PFSK-1 (cell line): ENCODE data around the gene DPP6.

ENCODE experiments used
- FOXP2 ChIP-seq: optimal IDR thresholded peaks from 2 replicates; pipeline ENCODE3; 2011; ENCODE audit warnings: borderline replicate concordance, control low read depth, inconsistent platforms; ENCODE audit not compliant: insufficient read depth; ENCODE audit errors: extremely low read length, extremely low read depth
- POLR2AphosphoS5 ChIP-seq: IDR thresholded peaks from 2 replicates; pipeline ENCODE4 v1.6.1; 2012; ENCODE audit warnings: low read depth, mild to moderate bottlenecking, control low read depth, low read length, moderate library complexity
- SIN3A ChIP-seq: IDR thresholded peaks from 2 replicates; pipeline ENCODE4 v1.6.1; 2012; ENCODE audit warnings: mild to moderate bottlenecking, low read length, moderate library complexity, borderline replicate concordance; ENCODE audit not compliant: insufficient read depth
- TAF1 ChIP-seq: IDR thresholded peaks from 2 replicates; pipeline ENCODE4 v1.6.1; 2012; ENCODE audit warnings: low read length, control low read depth, borderline replicate concordance; ENCODE audit not compliant: insufficient read depth
- TF ChIP-seq, protein P1 (sequence below), 2 experiments: IDR thresholded peaks; 2 replicates each; pipeline versions ENCODE4 v1.6.1 to v1.8.0; 2011 to 2012; ENCODE audit warnings: low read depth in 2 of 2, low read length in 2 of 2, control low read depth in 1 of 2, inconsistent platforms in 1 of 2, mild to moderate bottlenecking in 1 of 2, moderate library complexity in 1 of 2; ENCODE audit not compliant: insufficient read depth in 1 of 2

Gene DPP6

GRCh38 chr7:154299736-154300135 is 247.5 kb downstream of the DPP6 start:
- TF ChIP-seq TAF1 (no peak), SIN3A (no peak), FOXP2 (no peak)

DNA sequence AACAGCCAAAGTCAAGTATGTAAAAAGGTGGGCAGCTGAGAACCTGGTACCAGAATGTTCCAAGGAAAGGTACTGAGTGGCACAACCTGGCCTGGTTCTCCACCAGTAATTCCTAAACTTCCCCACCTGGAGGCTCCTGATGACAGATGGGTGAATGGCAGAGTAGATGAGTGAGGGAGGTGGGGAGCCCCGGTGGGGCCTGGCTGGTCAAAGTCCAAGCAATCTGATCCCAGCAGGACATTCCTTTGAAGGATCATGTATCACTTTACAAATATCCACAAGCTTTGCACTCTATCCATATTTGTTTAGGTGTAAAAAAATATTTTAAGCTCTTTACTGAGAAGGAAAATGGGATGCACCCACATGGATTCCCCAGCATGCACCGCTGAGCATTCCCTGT is 250.2 kb downstream of the DPP6 start:
- no peak for TF ChIP-seq SIN3A
- no peak for TF ChIP-seq FOXP2
- TF ChIP-seq, protein P1, sequence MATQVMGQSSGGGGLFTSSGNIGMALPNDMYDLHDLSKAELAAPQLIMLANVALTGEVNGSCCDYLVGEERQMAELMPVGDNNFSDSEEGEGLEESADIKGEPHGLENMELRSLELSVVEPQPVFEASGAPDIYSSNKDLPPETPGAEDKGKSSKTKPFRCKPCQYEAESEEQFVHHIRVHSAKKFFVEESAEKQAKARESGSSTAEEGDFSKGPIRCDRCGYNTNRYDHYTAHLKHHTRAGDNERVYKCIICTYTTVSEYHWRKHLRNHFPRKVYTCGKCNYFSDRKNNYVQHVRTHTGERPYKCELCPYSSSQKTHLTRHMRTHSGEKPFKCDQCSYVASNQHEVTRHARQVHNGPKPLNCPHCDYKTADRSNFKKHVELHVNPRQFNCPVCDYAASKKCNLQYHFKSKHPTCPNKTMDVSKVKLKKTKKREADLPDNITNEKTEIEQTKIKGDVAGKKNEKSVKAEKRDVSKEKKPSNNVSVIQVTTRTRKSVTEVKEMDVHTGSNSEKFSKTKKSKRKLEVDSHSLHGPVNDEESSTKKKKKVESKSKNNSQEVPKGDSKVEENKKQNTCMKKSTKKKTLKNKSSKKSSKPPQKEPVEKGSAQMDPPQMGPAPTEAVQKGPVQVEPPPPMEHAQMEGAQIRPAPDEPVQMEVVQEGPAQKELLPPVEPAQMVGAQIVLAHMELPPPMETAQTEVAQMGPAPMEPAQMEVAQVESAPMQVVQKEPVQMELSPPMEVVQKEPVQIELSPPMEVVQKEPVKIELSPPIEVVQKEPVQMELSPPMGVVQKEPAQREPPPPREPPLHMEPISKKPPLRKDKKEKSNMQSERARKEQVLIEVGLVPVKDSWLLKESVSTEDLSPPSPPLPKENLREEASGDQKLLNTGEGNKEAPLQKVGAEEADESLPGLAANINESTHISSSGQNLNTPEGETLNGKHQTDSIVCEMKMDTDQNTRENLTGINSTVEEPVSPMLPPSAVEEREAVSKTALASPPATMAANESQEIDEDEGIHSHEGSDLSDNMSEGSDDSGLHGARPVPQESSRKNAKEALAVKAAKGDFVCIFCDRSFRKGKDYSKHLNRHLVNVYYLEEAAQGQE (IDR thresholded peaks at IDR 0.05; ENCODE audit: insufficient read depth in 1 of 2, low read depth in 2 of 2, low read length in 2 of 2) = no peak
- TF ChIP-seq POLR2AphosphoS5 = no peak
- no peak for TF ChIP-seq TAF1

DNA sequence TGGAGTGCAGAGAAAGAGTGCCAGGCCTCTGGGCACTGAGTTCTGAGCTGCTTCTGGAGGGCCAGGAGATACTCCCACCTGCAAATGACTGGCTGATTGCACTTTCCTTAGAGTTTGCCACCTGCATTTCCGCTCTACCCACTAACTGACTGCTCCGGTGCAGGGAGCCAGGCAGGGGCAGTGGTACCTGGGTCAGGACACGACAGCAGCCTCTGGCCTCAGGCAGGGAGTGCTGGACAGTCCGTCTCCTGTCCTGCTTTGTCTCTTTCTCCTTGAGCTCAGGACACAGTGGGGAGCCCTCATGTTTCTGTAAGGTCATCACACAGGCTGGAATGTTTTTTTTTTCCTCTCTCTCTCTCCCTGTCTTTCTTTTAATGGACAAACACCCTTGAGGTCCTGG is 252.0 kb downstream of the DPP6 start:
- TF ChIP-seq, protein P1 (IDR thresholded peaks at IDR 0.05; ENCODE audit: insufficient read depth in 1 of 2, low read depth in 2 of 2, low read length in 2 of 2) = no peak
- TF ChIP-seq FOXP2 (no peak), TAF1 (no peak), POLR2AphosphoS5 (no peak), SIN3A (no peak)

DNA sequence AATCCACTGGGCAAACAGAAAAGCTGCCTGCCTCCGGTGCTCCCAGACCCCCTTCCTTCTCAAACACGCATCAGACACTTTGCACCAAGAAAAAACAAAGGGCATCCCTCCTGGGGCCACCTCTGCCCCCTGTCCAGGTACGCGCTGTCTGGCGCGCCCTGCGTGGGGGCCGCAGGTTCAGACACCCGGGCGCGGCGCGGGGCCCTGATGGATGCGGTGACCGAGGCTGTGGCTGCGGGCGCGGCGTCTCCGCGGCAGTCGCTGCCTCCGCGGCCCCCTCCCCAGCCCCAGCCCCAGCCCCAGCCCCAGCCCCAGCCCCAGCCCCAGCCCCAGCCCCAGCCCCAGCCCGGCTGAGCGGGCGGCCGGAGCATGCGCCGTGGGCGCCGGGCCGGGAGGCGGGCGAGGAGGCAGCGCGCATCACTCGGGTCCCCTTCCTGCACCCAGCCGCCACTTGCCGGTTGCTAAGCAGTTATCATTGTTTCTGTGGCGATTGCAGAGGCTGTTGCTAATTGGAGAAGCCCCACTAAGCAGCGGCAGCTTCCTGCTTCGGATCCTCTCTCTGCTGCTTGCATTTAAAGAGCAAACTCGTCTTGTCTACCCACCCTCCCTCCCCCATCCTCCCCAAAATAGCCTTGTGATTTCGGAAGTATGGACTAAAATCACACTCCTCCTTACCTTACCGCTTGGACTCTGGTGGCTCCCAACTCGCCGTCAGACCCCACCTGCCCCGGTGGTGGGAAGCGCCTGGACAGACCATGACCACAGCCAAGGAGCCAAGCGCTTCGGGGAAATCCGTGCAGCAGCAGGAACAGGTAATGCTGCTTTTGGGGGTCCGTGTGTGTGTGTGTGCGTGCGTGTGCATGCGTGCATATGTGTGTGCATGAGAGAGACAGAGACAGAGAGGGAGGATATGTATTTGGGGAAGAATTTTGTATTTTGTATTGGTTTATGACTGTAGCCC is 252.8 kb downstream of the DPP6 start:
- TF ChIP-seq FOXP2 (no peak), POLR2AphosphoS5 (no peak), TAF1 (no peak), SIN3A (no peak)
- TF ChIP-seq, protein P1 (IDR thresholded peaks at IDR 0.05; ENCODE audit: insufficient read depth in 1 of 2, low read depth in 2 of 2, low read length in 2 of 2) = no peak

DNA sequence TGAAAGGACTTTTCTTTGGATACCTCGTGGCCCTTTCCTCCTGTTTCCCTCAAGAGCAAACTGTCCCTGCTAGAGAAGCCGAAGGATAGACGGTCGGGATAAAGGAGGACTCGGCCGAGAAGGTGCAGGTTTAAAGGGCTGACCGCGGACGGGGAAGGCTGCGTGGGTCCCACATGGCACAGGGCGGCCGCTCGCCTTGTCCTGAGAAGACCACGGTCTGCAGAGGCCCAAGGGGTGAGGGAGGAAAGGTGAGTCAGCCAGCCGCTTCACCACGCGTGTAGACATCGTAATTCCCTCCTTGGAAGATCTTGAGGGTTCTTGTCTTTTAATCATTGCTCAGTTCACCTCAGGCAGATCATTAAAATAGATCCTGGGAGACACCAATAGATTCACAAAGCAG is 253.8 kb downstream of the DPP6 start:
- TF ChIP-seq, protein P1 (IDR thresholded peaks at IDR 0.05; ENCODE audit: insufficient read depth in 1 of 2, low read depth in 2 of 2, low read length in 2 of 2) = no peak
- TF ChIP-seq POLR2AphosphoS5 = no peak
- TF ChIP-seq TAF1 = no peak
- TF ChIP-seq FOXP2 = no peak
- TF ChIP-seq SIN3A = no peak
